GM23248 (cell line): ENCODE results near the gene ACADS. TPM values are rescaled to one million over a fixed set of nuclear protein-coding genes. Genes with fewer than 3 reads are reported as not detected.

ENCODE experiments used
- DNase-seq: peaks from one replicate; pipeline ENCODE4 v3.0.0-alpha.2; 2015
- H2AFZ ChIP-seq: fragments of 200-600 bp; sonication (generic); 2 replicates; pipeline ENCODE4 v1.6.1; 2016; ENCODE audit warnings: antibody characterized with exemption
- H3F3A ChIP-seq: fragments of 200-600 bp; sonication (generic); 2 replicates; pipeline ENCODE4 v1.6.1; 2016; ENCODE audit warnings: mild to moderate bottlenecking, antibody characterized with exemption, mixed run types; ENCODE audit not compliant: insufficient read depth
- H3K27ac ChIP-seq: fragments of 200-600 bp; sonication (generic); 2 replicates; pipeline ENCODE4 v1.5.1; 2016; ENCODE audit warnings: mild to moderate bottlenecking
- H3K27me3 ChIP-seq: fragments of 200-600 bp; sonication (generic); replicated peaks from 2 replicates; pipeline ENCODE4 v1.6.1; 2016; ENCODE audit warnings: mild to moderate bottlenecking; ENCODE audit not compliant: insufficient read depth
- H3K36me3 ChIP-seq: fragments of 200-600 bp; sonication (generic); 2 replicates; pipeline ENCODE4 v1.6.1; 2016; ENCODE audit warnings: low read depth, mild to moderate bottlenecking
- H3K4me1 ChIP-seq: fragments of 200-600 bp; sonication (generic); 2 replicates; pipeline ENCODE4 v1.6.1; 2016; ENCODE audit warnings: mild to moderate bottlenecking; ENCODE audit not compliant: insufficient read depth
- H3K4me2 ChIP-seq: fragments of 200-600 bp; sonication (generic); one replicate; pipeline ENCODE4 v1.6.1; 2016; ENCODE audit warnings: mild to moderate bottlenecking; ENCODE audit not compliant: unreplicated experiment
- H3K4me3 ChIP-seq: fragments of 200-600 bp; sonication (generic); 2 replicates; pipeline ENCODE4 v1.5.1; 2016; ENCODE audit warnings: mild to moderate bottlenecking
- H3K79me2 ChIP-seq: fragments of 200-600 bp; sonication (generic); 2 replicates; pipeline ENCODE4 v1.6.1; 2016; ENCODE audit warnings: mild to moderate bottlenecking; ENCODE audit not compliant: insufficient read depth
- H3K9ac ChIP-seq: fragments of 200-600 bp; sonication (generic); 2 replicates; pipeline ENCODE4 v1.6.1; 2016; ENCODE audit warnings: mild to moderate bottlenecking
- H3K9me2 ChIP-seq: fragments of 200-600 bp; sonication (generic); 2 replicates; pipeline ENCODE4 v1.6.1; 2016; ENCODE audit warnings: mixed run types, mild to moderate bottlenecking, moderate library complexity; ENCODE audit not compliant: insufficient read depth
- H3K9me3 ChIP-seq: fragments of 200-600 bp; sonication (generic); one replicate; pipeline ENCODE4 v1.6.1; 2017; ENCODE audit warnings: low read depth
- H4K20me1 ChIP-seq: fragments of 200-600 bp; sonication (generic); 2 replicates; pipeline ENCODE4 v1.6.0; 2016; ENCODE audit not compliant: insufficient read depth
- EZH2 ChIP-seq: fragments of 200-600 bp; sonication (generic); IDR thresholded peaks from 2 replicates; pipeline ENCODE4 v1.6.1; 2018; ENCODE audit warnings: antibody characterized with exemption, mild to moderate bottlenecking; ENCODE audit not compliant: insufficient read depth, poor library complexity, severe bottlenecking
- EZH2phosphoT487 ChIP-seq: fragments of 200-600 bp; sonication (generic); IDR thresholded peaks from 2 replicates; pipeline ENCODE4 v1.6.1; 2018; ENCODE audit warnings: antibody characterized with exemption, moderate library complexity, mild to moderate bottlenecking, low read depth; ENCODE audit not compliant: insufficient read depth
- WGBS, 2 experiments: methylation state at CpG; one replicate each; pipeline ENCODE4 v1.1.6; 2015 to 2017; ENCODE audit warnings: low lambda C conversion rate in 2 of 2, low coverage in 1 of 2; ENCODE audit errors: missing lambda C conversion rate in 2 of 2; 5-methylcytosine and 5-hydroxymethylcytosine counted together
- in situ Hi-C: fragments of 300-500 bp; cut with MboI; formaldehyde crosslinking; loops from 2 replicates; pipeline ENCODE4 v1.15.0; 2020
- polyA plus RNA-seq: library from polyadenylated mRNA; unstranded; fragments of >200 nt; fragmentation: Nextera tagmentation; extraction: Ambion mirVana; gene quantifications from 2 replicates; pipeline ENCODE4 v1.2.1, GENCODE V29; 2016
- total RNA-seq: library from RNA; depleted of rRNA; stranded (reverse); fragments of >200 nt; shearing (Covaris generic); gene quantifications from 2 replicates; pipeline ENCODE4 v1.2.3, GENCODE V29; 2014

ACADS gene
- total and polyA plus RNA-seq, 2 experiments from 2014 or later: 10.5 to 14.5 TPM

DNA sequence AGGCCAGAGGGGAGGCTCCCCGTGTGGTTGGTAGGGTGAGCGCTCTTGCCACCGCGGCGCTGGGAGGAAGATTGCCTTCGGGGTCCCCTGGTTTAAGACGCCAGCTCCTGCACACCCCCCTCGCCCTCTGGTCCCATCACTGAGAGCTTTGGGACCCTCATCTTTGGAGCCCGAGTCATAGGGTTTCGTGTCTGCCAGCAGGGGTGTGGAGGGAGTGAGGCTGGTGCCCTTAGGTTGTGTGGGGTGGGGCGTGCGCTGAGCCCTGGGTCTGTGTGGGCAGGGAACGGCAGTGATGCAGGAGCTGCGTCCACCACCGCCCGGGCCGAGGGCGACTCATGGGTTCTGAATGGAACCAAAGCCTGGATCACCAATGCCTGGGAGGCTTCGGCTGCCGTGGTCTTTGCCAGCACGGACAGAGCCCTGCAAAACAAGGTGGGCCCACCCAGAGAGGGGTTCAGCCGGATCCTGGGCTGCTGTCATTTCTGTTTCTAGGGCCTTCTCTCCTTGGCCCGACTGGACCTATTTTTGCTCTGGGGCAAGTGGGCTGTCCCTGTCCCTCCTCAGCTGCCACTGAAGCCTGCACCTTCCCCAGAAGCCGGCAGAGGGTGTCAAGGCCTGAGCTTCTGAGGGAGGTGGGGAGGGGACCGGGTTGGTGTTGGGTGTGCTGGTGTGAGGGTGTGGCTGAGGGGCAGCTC lies 12.1 kb downstream of the ACADS start:
- in situ Hi-C loops: no loop called here
- Histone ChIP-seq H3K4me1 (no peaks in the 10 kb centered on the region), H4K20me1 (no peaks in the 10 kb centered on the region), H3K4me3 (no peak overlapping the region), H3K36me3 (no peaks in the 10 kb centered on the region), H3K4me2 (no peak overlapping the region), H3K79me2 (no peaks in the 10 kb centered on the region), H2AFZ (no peak overlapping the region), H3K9ac (no peak overlapping the region), H3K27me3 (no peaks in the 10 kb centered on the region), H3K9me2 (no peaks in the 10 kb centered on the region), H3F3A (no peaks in the 10 kb centered on the region), H3K9me3 (no peaks in the 10 kb centered on the region), H3K27ac (no peak overlapping the region)
- 89 to 92% methylated on average over 24 to 25 of the region's 25 CpGs for WGBS, 2 experiments
- DNase-seq: no peak
- TF ChIP-seq EZH2phosphoT487 (no peak), EZH2 (no peak)

DNA sequence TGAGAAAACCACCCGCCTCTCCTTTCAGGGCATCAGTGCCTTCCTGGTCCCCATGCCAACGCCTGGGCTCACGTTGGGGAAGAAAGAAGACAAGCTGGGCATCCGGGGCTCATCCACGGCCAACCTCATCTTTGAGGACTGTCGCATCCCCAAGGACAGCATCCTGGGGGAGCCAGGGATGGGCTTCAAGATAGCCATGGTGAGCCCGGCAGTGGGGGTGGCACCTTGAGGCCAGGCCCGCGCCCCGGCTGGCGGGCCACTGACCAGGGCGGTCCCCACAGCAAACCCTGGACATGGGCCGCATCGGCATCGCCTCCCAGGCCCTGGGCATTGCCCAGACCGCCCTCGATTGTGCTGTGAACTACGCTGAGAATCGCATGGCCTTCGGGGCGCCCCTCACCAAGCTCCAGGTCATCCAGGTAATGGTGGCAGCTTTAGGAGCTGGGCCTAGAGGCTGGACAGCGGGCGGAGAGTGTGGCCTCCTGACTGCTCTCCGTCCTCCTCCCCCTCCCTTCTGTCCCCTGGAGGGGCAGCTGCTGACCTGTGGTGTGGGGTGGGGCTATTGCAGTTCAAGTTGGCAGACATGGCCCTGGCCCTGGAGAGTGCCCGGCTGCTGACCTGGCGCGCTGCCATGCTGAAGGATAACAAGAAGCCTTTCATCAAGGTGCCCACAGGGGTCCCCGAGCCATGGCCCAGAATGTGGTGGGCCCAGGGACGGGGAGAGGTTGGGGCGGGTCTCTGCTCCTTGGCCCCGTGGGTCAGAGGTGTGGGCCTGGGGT lies 12.8 kb downstream of the ACADS start:
- H3K9ac ChIP-seq: no peak overlapping the region
- no peaks in the 10 kb centered on the region for H3K4me1 ChIP-seq
- H3K9me2 ChIP-seq: no peaks in the 10 kb centered on the region
- H3K79me2 ChIP-seq: no peaks in the 10 kb centered on the region
- TF ChIP-seq EZH2phosphoT487: no peak
- TF ChIP-seq EZH2: no peak
- H3K27ac ChIP-seq: no peak overlapping the region
- DNase-seq: no peak
- H3F3A ChIP-seq: no peaks in the 10 kb centered on the region
- H2AFZ ChIP-seq: no peak overlapping the region
- H3K36me3 ChIP-seq: no peaks in the 10 kb centered on the region
- no peak overlapping the region for H3K4me2 ChIP-seq
- no peaks in the 10 kb centered on the region for H3K27me3 ChIP-seq
- H4K20me1 ChIP-seq: no peaks in the 10 kb centered on the region
- H3K4me3 ChIP-seq: no peak overlapping the region
- in situ Hi-C loops: no loop called here
- H3K9me3 ChIP-seq: no peaks in the 10 kb centered on the region
- WGBS, 2 experiments: 90 to 92% methylated on average over 30 to 31 of the region's 31 CpGs

DNA sequence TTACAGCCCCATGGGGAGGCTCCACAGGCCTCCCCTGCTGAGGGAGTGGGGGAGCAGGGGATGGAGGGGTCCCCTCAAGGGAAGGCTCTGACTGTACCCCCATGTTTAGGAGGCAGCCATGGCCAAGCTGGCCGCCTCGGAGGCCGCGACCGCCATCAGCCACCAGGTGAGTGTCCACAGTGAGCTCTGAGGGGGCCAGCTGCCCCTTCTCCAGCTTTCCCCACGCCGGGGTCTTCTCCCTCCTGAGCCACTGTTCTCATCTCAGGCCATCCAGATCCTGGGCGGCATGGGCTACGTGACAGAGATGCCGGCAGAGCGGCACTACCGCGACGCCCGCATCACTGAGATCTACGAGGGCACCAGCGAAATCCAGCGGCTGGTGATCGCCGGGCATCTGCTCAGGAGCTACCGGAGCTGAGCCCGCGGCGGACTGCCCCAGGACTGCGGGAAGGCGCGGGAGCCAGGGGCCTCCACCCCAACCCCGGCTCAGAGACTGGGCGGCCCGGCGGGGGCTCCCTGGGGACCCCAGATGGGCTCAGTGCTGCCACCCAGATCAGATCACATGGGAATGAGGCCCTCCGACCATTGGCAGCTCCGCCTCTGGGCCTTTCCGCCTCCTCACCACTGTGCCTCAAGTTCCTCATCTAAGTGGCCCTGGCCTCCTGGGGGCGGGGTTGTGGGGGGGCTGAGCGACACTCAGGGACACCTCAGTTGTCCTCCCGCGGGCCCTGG lies 13.6 kb downstream of the ACADS start:
- DNase-seq: no peak
- no peak overlapping the region for H3K4me3 ChIP-seq
- H3K9ac ChIP-seq: no peak overlapping the region
- in situ Hi-C loops: no loop called here
- no peak overlapping the region for H3K27ac ChIP-seq
- H3K4me1 ChIP-seq: no peaks in the 10 kb centered on the region
- H3K9me2 ChIP-seq: no peaks in the 10 kb centered on the region
- H3K27me3 ChIP-seq: no peaks in the 10 kb centered on the region
- WGBS, 2 experiments: 89 to 94% methylated on average over 28 to 38 of the region's 38 CpGs
- no peak overlapping the region for H2AFZ ChIP-seq
- no peaks in the 10 kb centered on the region for H3K79me2 ChIP-seq
- TF ChIP-seq EZH2: no peak
- no peak for TF ChIP-seq EZH2phosphoT487
- no peaks in the 10 kb centered on the region for H4K20me1 ChIP-seq
- no peak overlapping the region for H3K4me2 ChIP-seq
- no peaks in the 10 kb centered on the region for H3F3A ChIP-seq
- H3K36me3 ChIP-seq: no peaks in the 10 kb centered on the region
- no peaks in the 10 kb centered on the region for H3K9me3 ChIP-seq

DNA sequence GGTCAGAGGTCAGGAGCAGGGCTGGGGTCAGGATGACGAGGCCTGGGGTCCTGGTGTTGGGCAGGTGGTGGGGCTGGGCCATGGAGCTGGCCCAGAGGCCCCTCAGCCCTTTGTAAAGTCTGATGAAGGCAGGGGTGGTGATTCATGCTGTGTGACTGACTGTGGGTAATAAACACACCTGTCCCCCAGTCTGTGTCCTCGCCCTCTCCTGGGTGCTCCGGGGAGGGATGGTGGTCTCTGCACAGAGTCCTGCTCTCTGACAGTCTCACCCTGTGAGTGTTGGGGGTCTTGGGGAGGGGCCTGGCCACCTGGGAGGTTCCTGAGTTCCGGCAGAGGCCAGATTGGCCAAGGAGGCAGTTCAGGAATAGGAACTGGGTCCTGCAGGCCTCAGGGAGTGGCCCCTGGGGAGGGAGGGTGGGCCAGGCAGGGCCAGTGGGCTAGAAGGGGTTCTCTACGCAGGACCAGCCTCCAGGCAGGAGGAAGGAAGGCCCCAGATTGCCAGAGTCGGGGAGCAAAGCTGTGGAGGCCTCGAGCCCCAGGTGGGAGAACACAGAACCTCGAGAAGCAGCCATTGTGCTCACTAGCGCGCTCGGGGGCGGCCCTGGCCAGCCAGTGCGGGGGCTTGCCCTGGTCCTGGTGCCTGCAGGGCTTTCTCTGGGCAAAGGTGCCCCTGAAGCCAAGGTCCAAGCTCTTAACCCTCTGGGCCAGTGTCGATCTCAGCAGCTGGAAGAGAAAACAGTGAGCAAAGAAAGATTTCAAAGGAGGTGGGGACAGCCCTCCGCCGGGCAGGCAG lies 14.4 kb downstream of the ACADS start:
- in situ Hi-C loops: no loop called here

More for the DNA sequence above, 14.4 kb downstream of the ACADS start:
- no peaks in the 10 kb centered on the region for H3K9me3 ChIP-seq
- H3K27ac ChIP-seq: no peak overlapping the region
- no peaks in the 10 kb centered on the region for H3K79me2 ChIP-seq
- no peak overlapping the region for H3K9ac ChIP-seq
- no peak overlapping the region for H3K4me2 ChIP-seq
- H2AFZ ChIP-seq: no peak overlapping the region
- no peaks in the 10 kb centered on the region for H3K27me3 ChIP-seq
- H3K4me1 ChIP-seq: no peaks in the 10 kb centered on the region
- TF ChIP-seq EZH2 (no peak), EZH2phosphoT487 (no peak)
- WGBS, 2 experiments: 79 to 82% methylated on average over 15 to 16 of the region's 16 CpGs
- no peaks in the 10 kb centered on the region for H4K20me1 ChIP-seq
- H3K36me3 ChIP-seq: no peaks in the 10 kb centered on the region
- H3K9me2 ChIP-seq: no peaks in the 10 kb centered on the region
- H3K4me3 ChIP-seq: no peak overlapping the region
- DNase-seq: no peak
- no peaks in the 10 kb centered on the region for H3F3A ChIP-seq
